ENCODE results near the gene KPNB1. TPM values are rescaled to one million over a fixed set of nuclear protein-coding genes. Genes with fewer than 3 reads are reported as not detected.

KPNB1 gene
- total and polyA plus RNA-seq, 2 experiments from 2014 or later = 274 to 599 TPM

DNA sequence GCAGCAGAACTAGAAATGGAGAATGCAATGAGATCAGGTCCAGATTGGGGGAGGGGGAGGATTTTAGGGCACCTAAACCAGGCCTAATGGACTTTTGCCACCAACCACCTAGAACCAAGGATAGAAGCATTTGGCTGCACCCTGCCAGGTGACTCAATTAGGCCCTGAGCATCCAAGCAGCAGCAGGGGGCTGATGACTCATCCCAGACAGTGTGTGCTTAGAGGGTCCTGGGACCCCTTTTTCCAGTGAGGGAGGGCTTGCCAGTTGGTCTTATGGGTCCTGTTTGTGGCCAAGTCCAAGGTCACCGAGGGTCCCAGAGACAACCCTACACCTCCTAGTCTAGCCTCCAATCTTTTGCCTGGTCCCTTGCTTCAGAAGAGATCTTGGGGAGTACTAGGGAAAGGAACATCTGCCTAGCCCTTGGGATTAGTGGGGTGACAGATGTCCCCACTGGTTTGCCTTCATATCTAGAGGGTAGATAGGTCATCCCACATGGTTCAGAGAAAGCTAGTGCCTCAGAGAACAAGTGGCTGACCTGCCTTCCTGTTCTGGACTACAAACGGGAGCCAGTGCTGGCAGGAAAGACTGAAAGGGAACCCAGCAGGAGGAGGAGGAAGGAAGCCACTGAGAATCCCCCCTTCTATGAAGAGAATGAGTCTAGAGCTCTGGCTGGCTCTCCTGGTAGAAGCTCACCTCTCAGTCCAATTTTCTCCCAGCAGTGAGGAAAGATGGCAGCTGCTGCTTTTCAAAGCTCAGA, 42.6 kb downstream of the KPNB1 start:
- Mint-ChIP-seq H3K36me3 (ENCODE audit: low read depth) (no peaks in the 10 kb centered on the region; the same call in 1 of the 3 replicates), H3K27me3 (ENCODE audit: insufficient read depth, low read depth, poor library complexity) (peaks cover 11% of the 10 kb centered on the region), H3K27ac (no peak overlapping the region), H3K4me1 (peaks cover 39% of the 10 kb centered on the region), H3K9me3 (no peaks in the 10 kb centered on the region), H3K4me3 (peak overlapping the region; percentile 83)
- DNase-seq (ENCODE audit: low spot score) (no peak), ATAC-seq (no peak)
- H4K20me1 ChIP-seq (replicated peaks; ENCODE audit: insufficient read depth) = no peaks in the 10 kb centered on the region
- H3K36me3 ChIP-seq (ENCODE audit: insufficient read depth) = no peaks in the 10 kb centered on the region
- H3K9me2 ChIP-seq (ENCODE audit: insufficient read depth) = no peaks in the 10 kb centered on the region
- peaks cover 26% of the 10 kb centered on the region for H3K4me1 ChIP-seq (ENCODE audit: insufficient read depth)
- H3K27me3 ChIP-seq (ENCODE audit: insufficient read depth) = peaks cover 8% of the 10 kb centered on the region; the same call in 1 of the 2 replicates
- no peak for TF ChIP-seq JUNB (IDR thresholded peaks at IDR 0.05; ENCODE audit: unreplicated experiment)
- TF ChIP-seq CTCF (conservative IDR thresholded peaks at IDR 0.05; ENCODE audit: low read depth in 2 of 2) = no peak
- no peak for TF ChIP-seq CREB1 (CRISPR knock-in tag; IDR thresholded peaks at IDR 0.05; ENCODE audit: low read depth)
- no peak for TF ChIP-seq ETS1 (IDR thresholded peaks at IDR 0.05)
- TF ChIP-seq ZNF331 (CRISPR knock-in tag; IDR thresholded peaks at IDR 0.05; ENCODE audit: low read depth) = no peak
- TF ChIP-seq POLR2AphosphoS5 (IDR thresholded peaks at IDR 0.05; ENCODE audit: low read depth) = no peak
- H3K79me2 ChIP-seq (replicated peaks; ENCODE audit: insufficient read depth) = no peaks in the 10 kb centered on the region
- H2AFZ ChIP-seq = no peak overlapping the region; the same call in 1 of the 2 replicates
- H3K4me3 ChIP-seq = peak overlapping the region; percentile 93; the same call in 1 of the 2 replicates
- H3K27ac ChIP-seq (ENCODE audit: low read depth) = no peak overlapping the region
- H3F3A ChIP-seq (replicated peaks; ENCODE audit: low read depth) = 0 out of 2 replicates have a peak, but pooled peaks cover 14% of the 10 kb centered on the region
- H3K4me2 ChIP-seq = peak overlapping the region; percentile 85

- H4K20me1 ChIP-seq (replicated peaks; ENCODE audit: insufficient read depth) = 0 out of 2 replicates have a peak, but pooled peaks cover 3% of the 10 kb centered on the region
- peak overlapping the region; percentile 88 for H3K27ac Mint-ChIP-seq
- 0 out of 2 replicates have a peak, but pooled peaks cover 11% of the 10 kb centered on the region for H3F3A ChIP-seq (replicated peaks; ENCODE audit: low read depth)
- H3K27me3 ChIP-seq (ENCODE audit: insufficient read depth) = peaks cover 8% of the 10 kb centered on the region; the same call in 1 of the 2 replicates
- H3K9me3 Mint-ChIP-seq = no peaks in the 10 kb centered on the region
- no peaks in the 10 kb centered on the region; the same call in 1 of the 3 replicates for H3K36me3 Mint-ChIP-seq (ENCODE audit: low read depth)
- H3K27ac ChIP-seq (ENCODE audit: low read depth) = peak overlapping the region; percentile 84
- peak overlapping the region; percentile 45; the same call in 1 of the 2 replicates for H2AFZ ChIP-seq
- ATAC-seq (peak; percentile 1; the same call in 2 of the 3 replicates), DNase-seq (ENCODE audit: low spot score) (peak; percentile 43)
- H3K4me1 Mint-ChIP-seq = peaks cover 33% of the 10 kb centered on the region
- no peak for TF ChIP-seq ZNF331 (CRISPR knock-in tag; IDR thresholded peaks at IDR 0.05; ENCODE audit: low read depth)
- no peak for TF ChIP-seq STAT1 (IDR thresholded peaks at IDR 0.05; ENCODE audit: unreplicated experiment)
- H3K4me1 ChIP-seq (ENCODE audit: insufficient read depth) = peaks cover 23% of the 10 kb centered on the region
- H3K79me2 ChIP-seq (replicated peaks; ENCODE audit: insufficient read depth) = no peaks in the 10 kb centered on the region
- H3K36me3 ChIP-seq (ENCODE audit: insufficient read depth) = no peaks in the 10 kb centered on the region
- H3K9me2 ChIP-seq (ENCODE audit: insufficient read depth) = no peaks in the 10 kb centered on the region
- peak overlapping the region; percentile 85 for H3K4me2 ChIP-seq
- H3K4me3 ChIP-seq = peak overlapping the region; percentile 93
- H3K27me3 Mint-ChIP-seq (ENCODE audit: insufficient read depth, low read depth, poor library complexity) = peaks cover 11% of the 10 kb centered on the region
- H3K4me3 Mint-ChIP-seq = peak overlapping the region; percentile 83
These were observed 43.4 kb downstream of the KPNB1 start for GRCh38 chr17:47692895-47693730.
